NCI-H2081 (cell line): ENCODE measurements around the gene PSMA8.
"Not testable (repeated sequence)": the region's sequence is repeated elsewhere in the genome, so short reads cannot be mapped to it uniquely, and the experiment has no call there.

Source experiments
- DNase-seq, 2 experiments: peaks; one replicate each; lab custom pipeline; 2025; lab: John Stamatoyannopoulos, UW

Gene PSMA8

DNA sequence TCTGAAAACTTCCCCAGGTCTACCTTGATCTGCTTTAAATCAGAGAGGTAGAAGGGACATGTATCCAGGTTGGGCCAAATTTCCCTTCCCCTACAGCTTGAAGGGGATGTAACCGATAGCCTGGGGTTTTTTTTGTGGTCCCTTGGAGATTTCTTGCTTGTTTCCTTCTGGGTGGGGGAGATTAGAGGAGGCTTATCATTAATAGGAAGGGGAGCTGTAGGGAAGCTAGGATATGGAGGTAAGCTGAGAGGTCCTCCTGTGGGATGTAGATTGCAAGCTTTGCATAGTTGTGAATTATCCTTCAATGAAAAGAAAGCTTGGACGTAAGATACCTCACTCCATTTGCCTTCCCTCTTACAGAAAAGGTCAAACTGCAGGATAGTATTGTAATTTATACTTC, 103.7 kb downstream of the PSMA8 start:
- not testable (repeated sequence) for DNase-seq

- not testable (repeated sequence) for DNase-seq
These were observed 105.0 kb downstream of the PSMA8 start for GRCh38 chr18:26238718-26239117.

GRCh38 chr18:26242392-26242791, 108.7 kb downstream of the PSMA8 start:
- not testable (repeated sequence) for DNase-seq
